ENCODE results near the gene ZNF414.

The ZNF414 gene

DNA sequence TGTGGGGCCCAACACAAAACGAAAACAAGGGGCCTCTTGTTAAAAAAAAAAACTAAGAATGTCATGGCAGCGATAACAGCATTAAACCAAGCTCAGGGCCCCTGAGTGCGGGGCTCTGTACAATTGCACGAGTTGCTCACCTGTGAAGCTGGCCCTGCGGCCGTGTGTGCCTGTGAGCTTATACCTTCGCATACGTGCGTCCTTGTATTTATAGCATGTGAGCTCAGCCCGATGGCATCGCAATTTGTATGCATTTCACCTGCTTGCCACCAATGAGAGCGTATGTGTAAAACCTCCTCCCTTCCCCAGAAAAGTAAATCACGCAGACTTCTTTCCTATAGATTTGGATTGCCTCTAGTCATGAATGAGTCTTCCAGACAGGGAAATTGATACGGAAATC is 52.1 kb downstream of the ZNF414 start:
- DNase-seq = no peak

DNA sequence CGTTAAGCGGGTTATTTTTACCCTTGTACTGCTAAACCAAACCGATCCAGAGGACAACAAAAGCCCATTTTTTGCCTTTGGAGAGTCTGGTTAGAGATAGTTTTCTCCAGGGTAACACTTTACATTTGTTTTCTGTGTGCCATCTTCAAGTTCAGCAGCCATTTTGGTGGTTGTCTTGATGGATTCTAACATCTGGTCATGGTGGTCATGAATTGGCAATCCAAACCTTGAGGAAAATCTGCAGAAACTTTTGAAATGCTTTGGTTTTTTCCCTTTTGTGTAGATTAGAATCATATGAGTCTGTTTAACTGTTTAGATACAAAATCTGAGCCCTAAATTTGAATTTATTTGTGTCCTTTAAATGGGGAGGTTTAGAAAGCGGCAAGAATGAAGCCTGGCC is 52.6 kb downstream of the ZNF414 start:
- DNase-seq = no peak

DNA sequence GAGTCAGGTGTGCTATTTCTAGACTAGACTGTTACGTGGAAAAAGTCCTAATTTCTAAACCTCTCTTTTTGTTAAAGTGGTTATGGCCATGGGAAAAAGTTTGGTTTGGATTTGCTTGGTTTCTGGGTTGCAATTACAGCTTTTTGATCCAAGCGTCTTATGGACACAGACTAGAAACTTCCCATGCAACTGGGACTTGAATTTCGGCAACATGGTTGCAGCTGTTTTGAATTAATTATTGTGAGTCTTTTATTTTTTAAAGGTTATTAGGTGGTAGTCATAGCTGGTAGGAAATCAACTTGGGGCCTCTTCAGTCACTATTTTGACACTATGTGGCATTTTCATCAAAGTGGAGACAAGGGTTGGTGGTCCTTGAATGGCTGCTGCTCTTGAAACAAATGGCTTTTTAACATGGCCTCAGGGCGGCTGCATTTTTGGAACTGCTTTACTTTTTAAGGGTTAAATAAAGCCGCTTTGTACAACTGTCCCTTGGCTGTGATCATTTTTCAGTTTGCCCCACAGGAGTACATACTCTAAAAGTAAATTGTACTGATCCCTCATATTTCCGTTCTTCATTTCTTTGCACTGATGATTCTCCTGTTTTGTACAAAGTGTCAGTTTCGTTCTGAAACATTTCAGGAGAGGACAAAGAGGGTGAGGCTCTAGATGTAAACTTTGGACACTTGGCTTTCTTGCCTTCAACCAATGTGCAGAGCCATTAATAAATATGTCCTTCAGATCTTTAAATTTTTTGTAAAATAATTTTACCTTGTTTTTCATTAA is 53.3 kb downstream of the ZNF414 start:
- no peak for DNase-seq
